Measurements from ENCODE around the gene ZSWIM9. TPM values are rescaled to one million over a fixed set of nuclear protein-coding genes. Genes with fewer than 3 reads are reported as not detected.
"Not testable (repeated sequence)": the region's sequence is repeated elsewhere in the genome, so short reads cannot be mapped to it uniquely, and the experiment has no call there.

Gene ZSWIM9
- total RNA-seq, 1 donor from 2014 or later: 6.9 TPM

GRCh38 chr19:48203794-48204628 lies 33.5 kb downstream of the ZSWIM9 start:
- intact Hi-C loops (cut with DNase I): loop anchor here (1.0 to 5.0 kb wide), 2 partner anchors 34 to 53 kb away; partner anchors contain the start of genes CARD8, LIG1 and ZSWIM9

GRCh38 chr19:48206397-48207093 lies 36.1 kb downstream of the ZSWIM9 start:
- no peak for DNase-seq (ENCODE audit: low spot score)
- intact Hi-C loops (cut with DNase I): no loop called here

More at GRCh38 chr19:48203794-48204628, 33.5 kb downstream of the ZSWIM9 start:
- peak; percentile 97 for DNase-seq (ENCODE audit: low spot score)

GRCh38 chr19:48210005-48210404 lies 39.5 kb downstream of the ZSWIM9 start:
- DNase-seq (ENCODE audit: low spot score): no peak
- intact Hi-C loops (cut with DNase I): no loop called here

- intact Hi-C loops (cut with DNase I): no loop called here
- no peak for DNase-seq (ENCODE audit: low spot score)
Observed at GRCh38 chr19:48213959-48214358, 43.5 kb downstream of the ZSWIM9 start.

- intact Hi-C loops (cut with DNase I): no loop called here
- DNase-seq (ENCODE audit: low spot score): no peak
Observed at GRCh38 chr19:48216933-48217332, 46.5 kb downstream of the ZSWIM9 start.

- DNase-seq (ENCODE audit: low spot score): no peak
- intact Hi-C loops (cut with DNase I): no loop called here
Observed at GRCh38 chr19:48218997-48219396, 48.5 kb downstream of the ZSWIM9 start.

- DNase-seq (ENCODE audit: low spot score); intact Hi-C loops (cut with DNase I): not testable (repeated sequence)
Observed at GRCh38 chr19:48220784-48221183, 50.3 kb downstream of the ZSWIM9 start.

GRCh38 chr19:48221628-48222027 lies 51.1 kb downstream of the ZSWIM9 start:
- no peak for DNase-seq (ENCODE audit: low spot score)
- intact Hi-C loops (cut with DNase I): no loop called here

GRCh38 chr19:48230555-48231129 lies 60.2 kb downstream of the ZSWIM9 start:
- intact Hi-C loops (cut with DNase I): no loop called here
- DNase-seq (ENCODE audit: low spot score): no peak

- intact Hi-C loops (cut with DNase I): no loop called here
Observed at GRCh38 chr19:48237057-48237456, 66.6 kb downstream of the ZSWIM9 start.

GRCh38 chr19:48239120-48239519 lies 68.6 kb downstream of the ZSWIM9 start:
- intact Hi-C loops (cut with DNase I): no loop called here
- no peak for DNase-seq (ENCODE audit: low spot score)

More at GRCh38 chr19:48237057-48237456, 66.6 kb downstream of the ZSWIM9 start:
- no peak for DNase-seq (ENCODE audit: low spot score)

- DNase-seq (ENCODE audit: low spot score): no peak
- intact Hi-C loops (cut with DNase I): no loop called here
Observed at GRCh38 chr19:48239582-48240141, 69.2 kb downstream of the ZSWIM9 start.

- intact Hi-C loops (cut with DNase I); DNase-seq (ENCODE audit: low spot score): not testable (repeated sequence)
Observed at GRCh38 chr19:48241771-48242170, 71.3 kb downstream of the ZSWIM9 start.

- intact Hi-C loops (cut with DNase I): no loop called here
Observed at GRCh38 chr19:48244281-48244680, 73.8 kb downstream of the ZSWIM9 start.

GRCh38 chr19:48246101-48246500 lies 75.6 kb downstream of the ZSWIM9 start:
- no peak for DNase-seq (ENCODE audit: low spot score)
- intact Hi-C loops (cut with DNase I): no loop called here

More at GRCh38 chr19:48244281-48244680, 73.8 kb downstream of the ZSWIM9 start:
- DNase-seq (ENCODE audit: low spot score): no peak

GRCh38 chr19:48247212-48247611 lies 76.7 kb downstream of the ZSWIM9 start:
- no peak for DNase-seq (ENCODE audit: low spot score)
- intact Hi-C loops (cut with DNase I): no loop called here
